Measurements from ENCODE around the gene THEMIS.

DNA sequence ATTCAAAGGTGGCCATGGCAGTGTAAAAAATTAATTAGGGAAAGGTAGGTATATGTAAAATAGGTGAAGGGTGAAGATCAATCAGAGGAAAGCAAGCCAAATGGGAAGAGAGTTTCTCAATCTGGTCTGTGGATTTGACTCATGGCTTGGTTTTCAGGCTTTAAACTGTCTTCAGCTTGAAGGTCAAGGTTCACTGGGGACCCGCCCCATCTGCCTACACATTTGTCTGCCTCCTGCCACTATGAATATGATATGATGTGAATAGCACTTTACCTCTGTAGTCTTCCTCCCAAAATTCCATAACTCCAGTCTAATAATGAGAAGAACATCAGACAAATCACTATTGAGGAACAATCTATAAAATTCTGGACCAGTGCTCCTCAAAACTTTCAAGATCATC, 32.3 kb upstream of the THEMIS start:
- TF ChIP-seq NR2C2 (IDR thresholded peaks at IDR 0.05; ENCODE audit: borderline replicate concordance, control insufficient read depth, insufficient read length, low read depth) (no peak), POLR2A (IDR thresholded peaks at IDR 0.05; ENCODE audit: low read depth, low read length) (no peak), POU2F2 (IDR thresholded peaks at IDR 0.05; ENCODE audit: borderline replicate concordance, low read depth, low read length) (no peak), HDAC6 (IDR thresholded peaks at IDR 0.05; ENCODE audit: unreplicated experiment) (no peak), CREM (IDR thresholded peaks at IDR 0.05; ENCODE audit: low read depth) (no peak)
- TF ChIP-seq, protein P1, sequence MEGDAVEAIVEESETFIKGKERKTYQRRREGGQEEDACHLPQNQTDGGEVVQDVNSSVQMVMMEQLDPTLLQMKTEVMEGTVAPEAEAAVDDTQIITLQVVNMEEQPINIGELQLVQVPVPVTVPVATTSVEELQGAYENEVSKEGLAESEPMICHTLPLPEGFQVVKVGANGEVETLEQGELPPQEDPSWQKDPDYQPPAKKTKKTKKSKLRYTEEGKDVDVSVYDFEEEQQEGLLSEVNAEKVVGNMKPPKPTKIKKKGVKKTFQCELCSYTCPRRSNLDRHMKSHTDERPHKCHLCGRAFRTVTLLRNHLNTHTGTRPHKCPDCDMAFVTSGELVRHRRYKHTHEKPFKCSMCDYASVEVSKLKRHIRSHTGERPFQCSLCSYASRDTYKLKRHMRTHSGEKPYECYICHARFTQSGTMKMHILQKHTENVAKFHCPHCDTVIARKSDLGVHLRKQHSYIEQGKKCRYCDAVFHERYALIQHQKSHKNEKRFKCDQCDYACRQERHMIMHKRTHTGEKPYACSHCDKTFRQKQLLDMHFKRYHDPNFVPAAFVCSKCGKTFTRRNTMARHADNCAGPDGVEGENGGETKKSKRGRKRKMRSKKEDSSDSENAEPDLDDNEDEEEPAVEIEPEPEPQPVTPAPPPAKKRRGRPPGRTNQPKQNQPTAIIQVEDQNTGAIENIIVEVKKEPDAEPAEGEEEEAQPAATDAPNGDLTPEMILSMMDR (IDR thresholded peaks at IDR 0.05 in 2 of 3, conservative IDR thresholded peaks at IDR 0.05 in 1 of 3; ENCODE audit: control insufficient read depth in 2 of 3, extremely low read depth in 1 of 3, insufficient read depth in 1 of 3, low read depth in 3 of 3, low read length in 3 of 3): no peak

Data from GM12878 (cell line).